ENCODE data around the gene KRTAP23-1.

Gene KRTAP23-1

GRCh38 chr21:30315701-30316100, 32.7 kb downstream of the KRTAP23-1 start:
- DNase-seq (ENCODE audit: low read depth in 1 of 2, low spot score in 1 of 2) = no peak

DNA sequence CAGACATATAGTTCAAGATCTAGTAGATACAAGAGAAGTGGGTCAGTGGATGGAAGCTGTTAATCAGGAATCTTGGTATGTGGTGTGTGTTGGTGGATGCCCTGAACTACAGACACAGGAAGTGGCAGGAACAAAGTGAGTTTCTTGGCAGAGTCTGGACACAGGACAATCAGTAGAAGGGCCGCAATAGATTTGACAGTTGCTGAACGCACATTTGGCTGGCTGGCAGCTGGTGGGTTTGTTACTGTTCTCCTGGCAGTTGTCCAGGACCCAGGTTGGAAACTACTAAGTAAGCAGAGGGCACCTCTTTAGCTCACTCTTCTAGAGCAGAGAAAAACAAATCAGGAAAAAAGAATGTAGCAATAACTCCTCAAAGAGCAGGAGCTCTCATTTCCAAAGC, 41.5 kb downstream of the KRTAP23-1 start:
- no peak for DNase-seq (ENCODE audit: low read depth in 1 of 2, low spot score in 1 of 2)

DNA sequence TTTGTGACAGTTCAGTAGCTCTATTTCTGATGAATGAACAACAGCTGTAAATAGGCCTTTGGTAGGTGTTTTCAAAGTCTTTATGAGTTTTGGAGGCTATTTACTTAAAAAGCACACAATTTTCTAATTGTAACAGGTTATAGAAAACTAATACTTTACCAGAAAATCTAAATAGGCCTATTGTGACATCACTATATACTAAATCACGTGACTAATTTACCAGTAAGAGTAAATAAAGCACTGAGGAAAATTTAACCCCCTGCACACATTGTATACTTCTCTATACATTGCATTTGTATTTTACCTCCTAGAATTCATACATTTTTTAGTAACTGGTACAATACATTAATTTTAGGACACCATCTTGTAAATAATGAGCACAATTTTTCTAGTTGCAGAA, 43.3 kb downstream of the KRTAP23-1 start:
- no peak for DNase-seq (ENCODE audit: low read depth in 1 of 2, low spot score in 1 of 2)

Measured in activated T-helper 1 cell treated with anti-CD3 and anti-CD28 coated beads, Interleukin-2, amount 50 U/mL, for 16 hours (primary cell).